ENCODE measurements around the gene CLASP1.

- TF ChIP-seq CTCF (conservative IDR thresholded peaks at IDR 0.05) (no peak), ZFX (IDR thresholded peaks at IDR 0.05) (no peak)
Measured at GRCh38 chr2:121348128-121348740, 301.0 kb downstream of the CLASP1 start.
